Astrocyte (in vitro differentiated cells and primary cell): ENCODE measurements around the gene SLCO3A1.

Source experiments
- EZH2 ChIP-seq: IDR thresholded peaks from 2 replicates; pipeline ENCODE4 v1.6.1; 2012; ENCODE audit warnings: mild to moderate bottlenecking, low read length, inconsistent platforms; ENCODE audit not compliant: insufficient read depth
- TF ChIP-seq, protein P1 (sequence below): IDR thresholded peaks from 2 replicates; pipeline ENCODE4 v1.5.1; 2011; ENCODE audit warnings: low read depth, mild to moderate bottlenecking, inconsistent platforms, low read length, moderate library complexity; ENCODE audit not compliant: insufficient read depth

DNA sequence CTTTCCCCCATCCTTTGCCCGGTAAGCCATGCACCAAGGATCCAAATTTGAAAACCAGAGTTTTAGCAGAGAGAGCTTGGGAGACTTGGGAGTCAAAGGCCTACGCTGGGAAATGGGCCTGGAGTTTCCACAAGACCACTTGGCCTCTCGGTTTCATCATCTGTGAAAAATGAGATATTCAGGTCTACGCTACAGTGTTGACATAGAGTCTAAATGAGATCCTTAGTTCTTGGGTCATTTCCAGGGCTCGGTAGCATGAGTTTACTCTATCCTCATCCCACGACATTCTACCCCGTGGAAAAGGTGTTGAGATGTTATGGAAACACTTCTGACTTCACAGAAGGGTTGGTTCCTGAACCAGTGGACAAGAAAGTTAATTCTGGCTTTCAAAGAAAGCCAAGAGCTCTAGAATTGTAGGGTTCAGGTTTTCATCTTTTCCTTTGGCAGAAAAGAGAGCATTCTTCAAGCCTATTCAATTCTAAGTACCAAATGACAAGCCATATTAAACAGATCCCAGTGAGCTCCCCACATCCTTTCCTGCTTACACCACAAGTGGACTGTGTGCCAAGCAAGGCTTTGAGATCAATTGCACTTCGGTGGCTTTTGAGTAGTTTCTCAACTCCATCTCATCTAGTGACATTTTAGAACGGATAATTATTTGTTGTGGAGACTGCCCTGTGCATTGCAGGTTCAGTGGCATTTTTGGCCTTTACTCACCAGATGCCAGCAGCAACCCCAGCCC, 219.7 kb downstream of the SLCO3A1 start:
- TF ChIP-seq, protein P1, sequence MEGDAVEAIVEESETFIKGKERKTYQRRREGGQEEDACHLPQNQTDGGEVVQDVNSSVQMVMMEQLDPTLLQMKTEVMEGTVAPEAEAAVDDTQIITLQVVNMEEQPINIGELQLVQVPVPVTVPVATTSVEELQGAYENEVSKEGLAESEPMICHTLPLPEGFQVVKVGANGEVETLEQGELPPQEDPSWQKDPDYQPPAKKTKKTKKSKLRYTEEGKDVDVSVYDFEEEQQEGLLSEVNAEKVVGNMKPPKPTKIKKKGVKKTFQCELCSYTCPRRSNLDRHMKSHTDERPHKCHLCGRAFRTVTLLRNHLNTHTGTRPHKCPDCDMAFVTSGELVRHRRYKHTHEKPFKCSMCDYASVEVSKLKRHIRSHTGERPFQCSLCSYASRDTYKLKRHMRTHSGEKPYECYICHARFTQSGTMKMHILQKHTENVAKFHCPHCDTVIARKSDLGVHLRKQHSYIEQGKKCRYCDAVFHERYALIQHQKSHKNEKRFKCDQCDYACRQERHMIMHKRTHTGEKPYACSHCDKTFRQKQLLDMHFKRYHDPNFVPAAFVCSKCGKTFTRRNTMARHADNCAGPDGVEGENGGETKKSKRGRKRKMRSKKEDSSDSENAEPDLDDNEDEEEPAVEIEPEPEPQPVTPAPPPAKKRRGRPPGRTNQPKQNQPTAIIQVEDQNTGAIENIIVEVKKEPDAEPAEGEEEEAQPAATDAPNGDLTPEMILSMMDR, result no peak
- TF ChIP-seq EZH2, result no peak
